Stomach (tissue), 4 donors: Measurements from ENCODE around the gene NBDY.

Source experiments
- POLR2A ChIP-seq, 4 donors: fragments of 450-650 bp; IDR thresholded peaks; one replicate each; pipeline ENCODE4 v1.6.1; 2016; ENCODE audit warnings: antibody characterized with exemption in 4 of 4, control low read depth in 2 of 4, mild to moderate bottlenecking in 1 of 4, moderate library complexity in 1 of 4
- TF ChIP-seq, protein P1 (sequence below), 7 experiments: fragments of 450-650 bp in 4 of 7; fragments of 200-600 bp in 3 of 7; sonication (generic) in 3 of 7; IDR thresholded peaks; one replicate each; pipeline ENCODE4 v1.5.1; 2016 to 2019; ENCODE audit warnings: antibody characterized with exemption in 7 of 7, control low read depth in 2 of 7, mild to moderate bottlenecking in 1 of 7

DNA sequence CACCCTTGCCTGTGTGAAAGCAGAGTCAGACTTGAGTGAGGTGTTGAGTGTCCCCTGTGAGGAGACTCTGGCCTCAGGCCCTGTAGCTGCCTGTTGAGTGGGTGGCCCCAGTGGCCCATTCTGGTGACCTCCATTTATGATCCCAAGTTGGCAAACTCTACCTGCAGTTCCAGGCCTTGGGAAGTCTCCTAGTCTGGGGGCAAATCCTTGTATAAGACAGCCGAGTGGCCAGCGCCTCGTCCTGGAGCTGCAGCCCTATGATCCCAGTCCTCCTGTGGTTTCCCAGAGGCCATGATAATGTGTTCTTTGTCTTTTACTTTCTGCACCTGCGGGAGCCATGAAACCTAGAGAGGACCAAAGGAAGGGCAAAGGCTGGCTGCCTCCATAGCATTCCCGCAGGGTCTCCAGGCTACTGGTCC, 58.7 kb downstream of the NBDY start:
- TF ChIP-seq POLR2A (IDR thresholded peaks at IDR 0.05), result no peak
- TF ChIP-seq, protein P1, sequence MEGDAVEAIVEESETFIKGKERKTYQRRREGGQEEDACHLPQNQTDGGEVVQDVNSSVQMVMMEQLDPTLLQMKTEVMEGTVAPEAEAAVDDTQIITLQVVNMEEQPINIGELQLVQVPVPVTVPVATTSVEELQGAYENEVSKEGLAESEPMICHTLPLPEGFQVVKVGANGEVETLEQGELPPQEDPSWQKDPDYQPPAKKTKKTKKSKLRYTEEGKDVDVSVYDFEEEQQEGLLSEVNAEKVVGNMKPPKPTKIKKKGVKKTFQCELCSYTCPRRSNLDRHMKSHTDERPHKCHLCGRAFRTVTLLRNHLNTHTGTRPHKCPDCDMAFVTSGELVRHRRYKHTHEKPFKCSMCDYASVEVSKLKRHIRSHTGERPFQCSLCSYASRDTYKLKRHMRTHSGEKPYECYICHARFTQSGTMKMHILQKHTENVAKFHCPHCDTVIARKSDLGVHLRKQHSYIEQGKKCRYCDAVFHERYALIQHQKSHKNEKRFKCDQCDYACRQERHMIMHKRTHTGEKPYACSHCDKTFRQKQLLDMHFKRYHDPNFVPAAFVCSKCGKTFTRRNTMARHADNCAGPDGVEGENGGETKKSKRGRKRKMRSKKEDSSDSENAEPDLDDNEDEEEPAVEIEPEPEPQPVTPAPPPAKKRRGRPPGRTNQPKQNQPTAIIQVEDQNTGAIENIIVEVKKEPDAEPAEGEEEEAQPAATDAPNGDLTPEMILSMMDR (IDR thresholded peaks at IDR 0.05), result no peak
